Upper lobe of right lung (tissue), 1 donor: Measurements from ENCODE around the gene PCNT. TPM values are rescaled to one million over a fixed set of nuclear protein-coding genes. Genes with fewer than 3 reads are reported as not detected.

Experiments
- ATAC-seq: fragments of 200-7000 bp; cut with Tn5 transposase; one replicate; pipeline ENCODE4 v1.9.1; 2020; ENCODE audit warnings: mild to moderate bottlenecking, moderate library complexity
- DNase-seq: peaks from one replicate; pipeline ENCODE4 v3.0.0-alpha.2; 2020
- H3K27ac ChIP-seq: fragments of 200-600 bp; one replicate; pipeline ENCODE4 v1.8.0; 2022
- H3K27me3 ChIP-seq: fragments of 200-600 bp; one replicate; pipeline ENCODE4 v1.8.0; 2022; ENCODE audit warnings: mild to moderate bottlenecking
- H3K36me3 ChIP-seq: fragments of 200-600 bp; one replicate; pipeline ENCODE4 v1.8.0; 2022
- H3K4me1 ChIP-seq: fragments of 200-600 bp; one replicate; pipeline ENCODE4 v1.8.0; 2022
- H3K4me3 ChIP-seq: fragments of 200-600 bp; one replicate; pipeline ENCODE4 v1.8.0; 2022; ENCODE audit warnings: mild to moderate bottlenecking
- H3K9me3 ChIP-seq: fragments of 200-600 bp; one replicate; pipeline ENCODE4 v1.8.0; 2022
- intact Hi-C: fragments of 100-400 bp; cut with DNase I; formaldehyde crosslinking; loops from one replicate; pipeline ENCODE4 v1.11.0; 2022
- long read RNA-seq: library from polyadenylated mRNA; unstranded; transcript quantifications from one replicate; pipeline ENCODE4 v2.0.0, GENCODE V29; 2021
- total RNA-seq: library from RNA; stranded (reverse); fragmentation: NEBNext Ultra II Directional; extraction: Animal tissue kit (Norgen Biotek cat#: 25700); gene quantifications from one replicate; pipeline ENCODE4 v1.2.1, GENCODE V29; 2021
- TF ChIP-seq, protein P1 (sequence below): fragments of 200-600 bp; IDR thresholded peaks from one replicate; pipeline ENCODE4 v1.8.0; 2022; ENCODE audit warnings: antibody characterized with exemption
- donor health status: DM: no; HTN: yes; CAD: no; lungs with severe emphysema.

The PCNT gene
- total RNA-seq = 29.3 TPM
- long read RNA-seq, partial matches to known transcripts = 11 of 15 reads
- long read RNA-seq, other reads (novel, unspliced or antisense) = 4 of 15 reads

GRCh38 chr21:46323710-46324389 lies at the start of gene PCNT, which contains the start of gene C21orf58:
Gene PCNT, plus strand, starts transcription at chr21:46324156. Its CDS starts 73 bp downstream, at chr21:46324229.
Gene C21orf58, minus strand, starts transcription at chr21:46323870. Its CDS starts 1,132 bp downstream, at chr21:46322738.
- Histone ChIP-seq H3K27me3 (no peaks in the 10 kb centered on the region), H3K9me3 (no peaks in the 10 kb centered on the region), H3K4me3 (peak within 1 kb of the TSS; percentile 99), H3K36me3 (peaks cover 10% of the 10 kb centered on the region), H3K27ac (peak within 1 kb of the TSS; percentile 95), H3K4me1 (peaks cover 21% of the 10 kb centered on the region)
- TF ChIP-seq, protein P1, sequence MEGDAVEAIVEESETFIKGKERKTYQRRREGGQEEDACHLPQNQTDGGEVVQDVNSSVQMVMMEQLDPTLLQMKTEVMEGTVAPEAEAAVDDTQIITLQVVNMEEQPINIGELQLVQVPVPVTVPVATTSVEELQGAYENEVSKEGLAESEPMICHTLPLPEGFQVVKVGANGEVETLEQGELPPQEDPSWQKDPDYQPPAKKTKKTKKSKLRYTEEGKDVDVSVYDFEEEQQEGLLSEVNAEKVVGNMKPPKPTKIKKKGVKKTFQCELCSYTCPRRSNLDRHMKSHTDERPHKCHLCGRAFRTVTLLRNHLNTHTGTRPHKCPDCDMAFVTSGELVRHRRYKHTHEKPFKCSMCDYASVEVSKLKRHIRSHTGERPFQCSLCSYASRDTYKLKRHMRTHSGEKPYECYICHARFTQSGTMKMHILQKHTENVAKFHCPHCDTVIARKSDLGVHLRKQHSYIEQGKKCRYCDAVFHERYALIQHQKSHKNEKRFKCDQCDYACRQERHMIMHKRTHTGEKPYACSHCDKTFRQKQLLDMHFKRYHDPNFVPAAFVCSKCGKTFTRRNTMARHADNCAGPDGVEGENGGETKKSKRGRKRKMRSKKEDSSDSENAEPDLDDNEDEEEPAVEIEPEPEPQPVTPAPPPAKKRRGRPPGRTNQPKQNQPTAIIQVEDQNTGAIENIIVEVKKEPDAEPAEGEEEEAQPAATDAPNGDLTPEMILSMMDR = no peak
- intact Hi-C loops = no loop called here
- peak; percentile 95 for ATAC-seq
- DNase-seq = peak; percentile 99

GRCh38 chr21:46274797-46275390 lies 49.1 kb upstream of the PCNT start:
- DNase-seq = no peak
- no peak for ATAC-seq
- TF ChIP-seq, protein P1 = no peak
- H3K4me1 ChIP-seq = no peaks in the 10 kb centered on the region
- no peak overlapping the region for H3K27ac ChIP-seq
- intact Hi-C loops = no loop called here
- H3K27me3 ChIP-seq = no peaks in the 10 kb centered on the region
- H3K9me3 ChIP-seq = no peaks in the 10 kb centered on the region
- no peak overlapping the region for H3K4me3 ChIP-seq
- peaks cover 100% of the 10 kb centered on the region for H3K36me3 ChIP-seq

DNA sequence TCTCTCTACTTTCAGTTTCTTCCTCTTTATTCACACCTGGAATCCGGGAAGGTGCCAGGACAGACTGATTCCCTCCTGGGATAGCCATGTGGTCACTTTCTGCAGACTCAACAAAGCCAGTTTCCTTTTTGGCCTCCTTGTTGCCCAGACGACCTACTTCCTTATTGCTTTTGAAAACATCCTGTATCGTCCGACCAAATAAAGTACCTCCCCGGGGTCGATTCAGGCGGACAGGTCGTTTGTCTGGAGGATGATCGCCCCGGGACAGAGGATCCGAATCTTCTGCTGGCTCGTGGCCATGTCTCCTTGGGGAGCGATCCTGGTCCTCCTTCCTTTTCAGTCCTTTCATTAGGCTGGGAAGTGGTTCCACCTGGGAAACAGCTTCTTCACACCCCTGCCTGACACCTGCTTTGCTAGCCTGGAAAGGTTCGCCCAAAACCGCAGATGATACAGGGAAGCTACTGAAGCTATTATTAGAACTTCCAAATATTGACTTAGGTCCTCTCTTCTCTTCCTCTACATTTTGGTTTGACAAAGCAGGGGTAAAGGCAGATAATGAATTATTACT lies 39.8 kb upstream of the PCNT start:
- TF ChIP-seq, protein P1 = no peak
- Histone ChIP-seq H3K27ac (no peak overlapping the region), H3K9me3 (no peaks in the 10 kb centered on the region), H3K27me3 (no peaks in the 10 kb centered on the region), H3K36me3 (peaks cover 49% of the 10 kb centered on the region), H3K4me1 (peaks cover 54% of the 10 kb centered on the region), H3K4me3 (peak overlapping the region; percentile 80)
- ATAC-seq (no peak), DNase-seq (no peak)
- intact Hi-C loops = no loop called here

DNA sequence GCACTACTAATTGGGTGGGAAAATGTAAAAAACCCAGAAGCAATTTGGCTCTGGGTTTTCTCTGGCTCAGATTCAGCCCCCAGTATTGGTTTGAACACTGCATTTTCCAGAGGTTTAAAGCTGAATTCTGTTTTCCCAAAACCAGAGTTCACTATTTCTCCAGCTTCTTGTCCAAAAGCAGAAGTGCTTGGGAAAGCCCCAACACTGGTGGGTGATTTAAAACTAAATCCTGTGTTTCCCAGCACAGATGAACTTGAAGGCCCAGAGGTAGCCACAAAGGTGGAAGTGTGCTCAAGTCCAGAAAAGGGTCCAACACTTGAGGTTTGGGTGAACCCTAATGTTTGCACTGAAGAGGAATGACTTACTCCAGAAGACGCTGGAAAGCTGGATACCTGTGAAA lies 39.2 kb upstream of the PCNT start:
- Histone ChIP-seq H3K27ac (no peak overlapping the region), H3K4me3 (peak overlapping the region; percentile 80), H3K36me3 (peaks cover 43% of the 10 kb centered on the region), H3K9me3 (no peaks in the 10 kb centered on the region), H3K4me1 (peaks cover 54% of the 10 kb centered on the region), H3K27me3 (no peaks in the 10 kb centered on the region)
- no peak for ATAC-seq
- intact Hi-C loops = no loop called here
- no peak for DNase-seq
- TF ChIP-seq, protein P1 = no peak

DNA sequence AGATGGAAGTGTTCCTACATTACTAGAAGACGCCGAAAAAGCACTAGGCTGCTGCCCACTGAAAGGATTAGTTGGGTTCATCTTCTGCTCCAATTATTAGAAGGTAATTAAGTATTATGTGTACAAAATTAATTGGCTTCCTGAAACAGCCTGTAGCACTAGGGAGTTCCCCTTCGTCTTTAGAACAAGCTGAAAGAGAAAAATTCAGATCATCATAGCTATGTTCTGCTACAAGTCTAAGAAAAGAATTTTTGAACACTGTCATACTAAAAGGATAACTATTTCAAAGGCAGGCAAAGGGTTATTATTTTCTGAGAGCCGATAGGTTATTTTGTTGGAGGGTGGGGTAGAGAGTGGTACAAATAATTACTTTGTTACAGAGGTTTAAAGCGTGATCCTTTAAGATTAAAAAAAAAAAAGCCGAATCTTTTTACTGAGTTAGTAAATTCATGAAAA lies 38.7 kb upstream of the PCNT start, which contains the start of gene MCM3AP:
TSS of gene MCM3AP (minus strand) at position 406 of the 456 bp plus-strand sequence. CDS start at position 81, 325 bp downstream.
- TF ChIP-seq, protein P1 = no peak
- peaks cover 54% of the 10 kb centered on the region for H3K4me1 ChIP-seq
- peak within 1 kb of the TSS; percentile 95 for H3K27ac ChIP-seq

More for the DNA sequence above, 38.7 kb upstream of the PCNT start, which contains the start of gene MCM3AP:
- intact Hi-C loops = no loop called here
- Histone ChIP-seq H3K27me3 (no peaks in the 10 kb centered on the region), H3K36me3 (peaks cover 38% of the 10 kb centered on the region), H3K9me3 (no peaks in the 10 kb centered on the region), H3K4me3 (peak within 1 kb of the TSS; percentile 80)
- ATAC-seq (no peak), DNase-seq (no peak)
